SU-DHL-6 (cell line): Measurements from ENCODE around the gene FOXR1.

Experiments
- CTCF ChIP-seq: fragments of 200-600 bp; sonication (generic); IDR thresholded peaks from one replicate; pipeline ENCODE4 v1.5.1; 2017; ENCODE audit warnings: antibody characterized with exemption, mild to moderate bottlenecking, low read length, moderate library complexity; ENCODE audit not compliant: insufficient read depth, poor library complexity, severe bottlenecking
- EZH2phosphoT487 ChIP-seq: fragments of 200-600 bp; sonication (generic), shearing (Covaris generic); conservative IDR thresholded peaks from 2 replicates; pipeline ENCODE4 v1.6.1; 2018; ENCODE audit warnings: mild to moderate bottlenecking, antibody characterized with exemption, low read length, moderate library complexity, mixed read lengths

GRCh38 chr11:119000906-119001305 lies 29.3 kb downstream of the FOXR1 start:
- TF ChIP-seq CTCF (no peak), EZH2phosphoT487 (no peak)
